ENCODE data around the gene MLLT10.
"Not testable (repeated sequence)": the region's sequence is repeated elsewhere in the genome, so short reads cannot be mapped to it uniquely, and the experiment has no call there.

The MLLT10 gene

GRCh38 chr10:21707498-21707897 is 173.5 kb downstream of the MLLT10 start:
- no peak for ATAC-seq

GRCh38 chr10:21712975-21713374 is 178.9 kb downstream of the MLLT10 start:
- no peak for ATAC-seq

DNA sequence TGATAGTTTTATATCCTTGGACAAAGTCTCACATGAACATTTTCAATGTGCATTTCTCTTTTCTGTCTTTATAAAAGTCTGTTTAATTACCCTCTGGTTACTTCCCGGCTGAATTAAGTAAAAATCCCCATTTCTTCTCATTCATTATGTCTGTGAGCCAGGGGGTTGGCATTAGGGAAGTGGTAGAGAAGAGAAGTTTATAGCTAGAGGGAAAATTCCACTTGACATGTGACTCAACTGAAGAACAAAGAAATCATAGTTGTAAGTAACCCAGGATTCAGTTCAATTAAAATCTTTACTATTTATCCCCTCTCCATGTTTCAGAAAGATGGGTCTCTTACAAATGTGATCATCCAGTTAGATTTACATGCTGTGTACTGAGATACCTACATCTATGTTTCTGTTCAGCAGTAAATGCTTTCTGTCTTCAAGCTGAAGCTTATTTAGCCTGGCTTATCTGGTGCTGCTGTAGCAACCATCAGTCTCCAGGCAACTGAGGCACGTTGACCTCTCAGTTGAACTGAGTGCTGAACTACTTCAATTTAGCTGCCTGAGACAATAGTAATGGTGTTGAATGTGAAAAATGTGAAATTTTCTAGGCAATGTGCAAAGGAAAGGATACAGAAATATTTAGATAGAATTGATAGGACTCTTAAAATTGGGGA is 181.6 kb downstream of the MLLT10 start:
- ATAC-seq, result no peak

- not testable (repeated sequence) for ATAC-seq
Measured at GRCh38 chr10:21717437-21718054, 183.5 kb downstream of the MLLT10 start.

DNA sequence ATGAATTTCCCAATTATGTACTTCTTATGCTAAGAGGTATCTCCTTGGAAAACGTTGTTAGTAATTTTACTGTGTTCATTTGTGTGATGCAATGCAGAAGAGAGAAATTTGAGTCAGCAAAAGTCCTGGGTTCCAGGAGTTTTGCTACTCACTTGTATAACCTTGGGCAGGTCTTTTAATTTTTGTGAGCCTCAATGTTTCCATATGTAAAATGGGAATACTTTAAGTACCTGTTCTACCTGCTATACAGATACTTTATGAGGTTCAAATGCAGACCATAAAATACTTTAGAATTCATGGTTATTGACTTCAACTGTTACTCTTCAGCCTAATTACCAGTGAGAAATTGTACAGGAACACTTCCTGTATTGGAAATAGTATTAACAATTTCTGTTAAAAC is 185.5 kb downstream of the MLLT10 start:
- ATAC-seq, result no peak

DNA sequence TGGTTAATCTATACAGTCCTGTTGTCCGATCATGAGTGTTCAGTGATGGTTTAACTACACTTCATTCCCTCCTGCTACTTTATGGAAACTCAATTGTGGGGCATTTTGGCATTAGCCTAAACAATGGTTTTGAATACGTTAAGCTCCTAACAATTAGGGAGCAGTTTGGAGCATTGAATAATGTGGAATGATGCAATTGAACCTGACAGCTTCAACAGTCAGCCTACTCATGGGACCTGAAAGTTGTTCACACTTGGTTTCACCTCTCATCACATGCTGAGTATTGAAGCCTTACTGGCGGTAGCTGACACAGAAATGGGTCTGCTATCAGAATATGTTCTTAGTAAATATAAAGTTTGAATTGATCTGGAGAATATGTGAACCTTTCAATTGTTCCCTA is 186.1 kb downstream of the MLLT10 start:
- no peak for ATAC-seq

DNA sequence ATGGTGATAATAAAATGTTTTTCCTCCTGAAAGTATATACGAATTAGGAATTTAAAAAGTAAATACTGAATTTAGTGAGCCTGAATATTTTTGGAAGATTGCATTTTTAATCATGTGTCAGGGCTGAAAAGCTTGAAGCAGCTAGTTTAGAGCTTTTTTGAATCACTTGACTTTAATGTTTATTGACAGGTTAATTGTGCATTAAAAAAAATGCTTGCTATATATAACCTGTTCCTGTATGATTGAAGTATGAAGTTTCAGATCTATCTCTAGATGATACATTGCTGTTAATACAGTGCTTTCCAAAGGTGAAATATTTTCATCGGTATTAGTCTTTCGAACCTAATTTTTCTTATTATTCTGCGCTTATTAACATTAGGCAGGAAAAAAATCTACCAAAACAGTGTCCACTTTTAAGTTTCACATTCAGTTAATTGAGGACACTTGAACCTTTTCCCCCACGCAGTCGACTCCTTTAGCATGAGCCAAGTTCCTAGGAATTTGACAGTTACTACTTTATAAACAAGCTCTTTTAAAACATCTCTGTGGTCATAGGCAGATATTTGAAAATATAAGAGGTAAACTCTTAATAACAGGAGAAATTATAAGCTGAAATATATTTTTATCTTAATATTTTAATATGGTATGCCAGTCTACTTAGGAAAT is 187.1 kb downstream of the MLLT10 start:
- no peak for ATAC-seq

GRCh38 chr10:21722209-21722608 is 188.2 kb downstream of the MLLT10 start:
- no peak for ATAC-seq

- no peak for ATAC-seq
Measured at GRCh38 chr10:21724020-21724589, 190.1 kb downstream of the MLLT10 start.

- ATAC-seq, result no peak
Measured at GRCh38 chr10:21724687-21725367, 190.8 kb downstream of the MLLT10 start.

DNA sequence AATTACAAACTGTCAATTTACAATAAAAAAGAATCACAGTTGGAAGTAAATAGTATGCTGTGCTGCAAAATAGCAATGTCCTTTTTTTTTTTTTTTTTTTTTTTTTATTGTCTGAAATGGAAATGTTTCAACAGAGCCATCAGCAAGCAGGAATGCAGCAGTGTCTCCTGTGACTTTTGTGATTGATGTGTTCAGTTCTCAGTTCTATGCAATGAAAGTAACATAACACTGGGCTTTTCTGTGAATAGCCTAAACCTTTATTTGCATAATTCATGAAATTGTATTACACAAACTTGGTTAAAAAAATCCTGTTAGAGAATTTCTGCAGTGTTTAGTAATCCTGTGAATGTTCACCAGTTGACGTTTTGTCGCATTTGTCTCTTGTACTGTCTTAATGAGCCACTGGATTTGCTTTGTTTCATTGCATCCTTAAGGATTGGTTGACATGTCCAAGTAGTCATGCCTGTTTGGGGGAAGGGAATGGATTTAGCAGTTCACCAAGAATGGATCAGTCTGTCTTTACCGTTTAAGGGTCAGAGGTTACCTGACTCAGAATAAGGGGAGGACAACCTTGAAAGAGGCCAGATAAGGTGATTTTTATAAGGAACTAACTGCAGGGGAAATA is 192.7 kb downstream of the MLLT10 start:
- no peak for ATAC-seq

GRCh38 chr10:21727452-21728168 is 193.6 kb downstream of the MLLT10 start:
- no peak for ATAC-seq

GRCh38 chr10:21728618-21729017 is 194.6 kb downstream of the MLLT10 start:
- no peak for ATAC-seq

DNA sequence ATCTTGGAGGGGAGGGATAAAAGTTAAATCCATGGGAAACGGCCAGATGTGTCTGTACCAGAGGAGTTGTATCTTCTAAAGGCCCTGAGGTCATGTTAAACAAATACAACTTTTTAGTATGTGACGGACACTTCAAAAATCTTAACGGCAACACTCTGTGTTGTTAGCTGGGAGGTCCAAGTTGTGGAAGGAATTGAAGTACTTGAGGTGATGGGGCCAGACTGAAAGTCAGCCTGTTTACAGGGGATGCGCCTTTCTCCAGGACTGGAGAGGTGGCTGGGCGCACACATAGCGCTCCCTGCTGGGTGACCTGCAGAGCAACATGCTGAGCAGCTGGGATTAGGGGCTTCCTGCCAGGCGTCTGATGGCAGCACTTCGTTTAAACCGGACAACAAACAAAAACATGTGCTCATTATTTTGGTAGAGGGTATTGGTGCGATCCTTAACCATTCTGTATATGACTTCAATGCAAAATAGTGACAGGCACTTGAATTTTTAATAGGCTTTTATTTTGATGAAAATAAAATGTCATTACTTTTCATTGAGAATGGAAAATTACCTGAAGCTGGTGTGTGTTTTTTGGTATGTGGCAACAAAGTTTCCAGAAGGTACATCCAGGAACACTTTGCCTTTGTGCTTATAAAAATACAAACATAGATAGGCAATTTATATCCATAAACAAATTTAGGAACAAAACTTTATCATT is 198.2 kb downstream of the MLLT10 start:
- no peak for ATAC-seq

- no peak for ATAC-seq
Measured at GRCh38 chr10:21733710-21734109, 199.7 kb downstream of the MLLT10 start.

DNA sequence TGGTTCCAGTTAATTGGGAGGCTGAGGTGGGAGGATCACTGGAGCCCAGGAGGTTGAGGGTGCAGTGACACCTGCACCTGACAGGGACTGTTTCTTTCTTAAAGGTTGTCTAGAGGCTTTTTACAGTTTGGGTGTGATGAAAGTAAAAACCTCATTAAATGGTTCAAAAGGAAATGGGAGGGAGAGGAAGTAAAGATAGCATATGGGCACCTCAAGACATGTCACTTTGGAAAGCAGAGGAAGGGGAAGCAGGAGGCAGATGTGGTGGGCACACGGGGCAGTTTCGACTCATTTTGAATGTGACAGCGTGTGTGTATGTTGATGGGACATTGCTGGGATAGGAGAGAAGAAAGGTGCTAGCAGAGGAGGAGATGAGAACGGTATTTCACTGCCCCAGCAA is 203.1 kb downstream of the MLLT10 start:
- ATAC-seq, result no peak

DNA sequence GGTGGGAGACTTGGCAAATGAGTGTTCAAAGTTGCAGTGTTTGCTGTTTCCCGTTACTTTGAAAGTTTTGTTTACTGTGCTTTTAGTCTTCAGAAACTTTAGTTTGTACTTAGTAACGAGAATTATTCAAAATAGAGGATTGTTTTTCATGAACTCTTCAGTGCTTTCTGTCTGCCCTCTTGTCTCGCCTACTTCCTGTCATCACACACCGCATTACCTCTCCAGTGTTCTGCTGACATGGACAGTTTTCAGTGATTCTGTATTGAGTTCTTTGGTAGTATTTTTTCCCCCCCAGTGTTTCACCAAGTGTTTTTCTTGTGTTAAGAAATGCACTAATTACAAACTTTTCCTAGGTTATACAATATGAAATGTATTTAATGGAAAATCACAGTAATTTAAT is 207.0 kb downstream of the MLLT10 start:
- peak; percentile 81 to 84 for ATAC-seq

DNA sequence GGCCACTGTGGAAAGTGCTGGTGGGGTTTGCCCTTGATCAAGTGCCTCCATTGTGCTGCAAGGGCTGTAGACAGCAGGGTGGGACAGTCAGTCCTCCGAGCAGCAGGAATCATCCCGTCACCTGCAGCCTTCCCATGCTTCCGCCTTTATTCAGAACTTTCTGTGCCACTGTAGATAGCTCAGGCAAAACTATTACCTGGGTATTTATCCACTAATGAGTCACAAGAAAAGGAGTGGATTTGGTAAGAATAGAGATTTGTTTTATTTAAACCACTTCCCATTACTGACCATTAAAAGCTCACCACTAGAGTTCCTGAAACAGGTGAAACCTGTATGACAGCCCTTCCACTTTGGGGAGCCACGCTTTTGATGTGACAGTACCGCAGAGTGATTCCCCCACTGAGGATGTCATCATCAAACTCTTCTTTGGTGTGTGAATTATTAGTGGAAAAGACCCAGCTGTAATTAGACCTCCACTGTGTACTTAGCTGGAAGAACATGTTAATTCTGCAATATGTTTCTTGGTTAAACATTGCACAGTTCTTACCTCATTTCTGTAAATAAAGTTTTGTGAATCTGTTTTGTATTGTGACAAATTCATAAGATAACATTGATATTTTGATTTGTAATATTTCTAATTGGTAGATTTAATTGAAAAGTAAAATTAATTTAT is 208.8 kb downstream of the MLLT10 start:
- ATAC-seq, result no peak

- ATAC-seq, result no peak
Measured at GRCh38 chr10:21744223-21744622, 210.2 kb downstream of the MLLT10 start.

- peak; percentile 47 to 73 for ATAC-seq
Measured at GRCh38 chr10:21746118-21746517, 212.1 kb downstream of the MLLT10 start.

- ATAC-seq, result no peak
Measured at GRCh38 chr10:21747809-21748208, 213.8 kb downstream of the MLLT10 start.
